Astrocyte of the spinal cord (primary cell): ENCODE measurements around the gene MACROH2A1.
A peak's percentile ranks its signal among the peaks of the same experiment; 100 is the strongest.

Experiments
- DNase-seq: peaks from one replicate; pipeline ENCODE4 v3.0.0; 2011; ENCODE audit warnings: low read depth, low spot score
- H3K4me3 ChIP-seq: 2 replicates; pipeline ENCODE4 v1.5.1; 2011; ENCODE audit warnings: low read depth, mild to moderate bottlenecking, low read length, moderate library complexity
- CTCF ChIP-seq: IDR thresholded peaks from 2 replicates; pipeline ENCODE4 v1.5.1; 2012; ENCODE audit warnings: low read depth, mild to moderate bottlenecking, low read length, inconsistent platforms
- in situ Hi-C: cut with HindIII; loops from 2 replicates; pipeline ENCODE4 v1.10.0; 2017; ENCODE audit warnings: low sequenced_read_pairs

MACROH2A1 gene

GRCh38 chr5:135339623-135340022 lies 59.4 kb downstream of the MACROH2A1 start:
- no peak for TF ChIP-seq CTCF
- no peak for DNase-seq
- no peak overlapping the region for H3K4me3 ChIP-seq
- in situ Hi-C loops, result no loop called here

GRCh38 chr5:135339189-135339588 lies 59.8 kb downstream of the MACROH2A1 start:
- in situ Hi-C loops, result no loop called here

GRCh38 chr5:135337064-135337463 lies 62.0 kb downstream of the MACROH2A1 start:
- no peak overlapping the region for H3K4me3 ChIP-seq
- TF ChIP-seq CTCF, result no peak
- no peak for DNase-seq
- in situ Hi-C loops, result no loop called here

More at GRCh38 chr5:135339189-135339588, 59.8 kb downstream of the MACROH2A1 start:
- H3K4me3 ChIP-seq, result no peak overlapping the region
- DNase-seq, result no peak
- TF ChIP-seq CTCF, result no peak

- TF ChIP-seq CTCF, result no peak
- DNase-seq, result peak; percentile 22
- in situ Hi-C loops, result no loop called here
These were observed 63.8 kb downstream of the MACROH2A1 start for GRCh38 chr5:135335031-135335828.

GRCh38 chr5:135333732-135334515 lies 65.1 kb downstream of the MACROH2A1 start:
- H3K4me3 ChIP-seq, result no peak overlapping the region
- no peak for TF ChIP-seq CTCF
- in situ Hi-C loops, result no loop called here
- DNase-seq, result no peak

More at GRCh38 chr5:135335031-135335828, 63.8 kb downstream of the MACROH2A1 start:
- no peak overlapping the region for H3K4me3 ChIP-seq

GRCh38 chr5:135332519-135333150 lies 66.4 kb downstream of the MACROH2A1 start:
- peak; percentile 49 for TF ChIP-seq CTCF
- DNase-seq, result peak; percentile 71

More at GRCh38 chr5:135332519-135333150, 66.4 kb downstream of the MACROH2A1 start:
- in situ Hi-C loops, result no loop called here
- H3K4me3 ChIP-seq, result no peak overlapping the region
